ENCODE measurements around the gene XYLB. TPM values are rescaled to one million over a fixed set of nuclear protein-coding genes. Genes with fewer than 3 reads are reported as not detected.
"Not testable (repeated sequence)": the region's sequence is repeated elsewhere in the genome, so short reads cannot be mapped to it uniquely, and the experiment has no call there.

Gene XYLB
- 10 to 100 TPM in 2 of 4 donors, 1 to 10 TPM in 2; 7.2 to 14.4 (median 11.3) TPM for polyA plus RNA-seq (ENCODE audit: insufficient read length in 4 of 4)

- peak; percentile 59 to 69 (median 60) for DNase-seq (ENCODE audit: low read depth in 4 of 4, low spot score in 2 of 4)
Measured at GRCh38 chr3:38346587-38347410, at the start of gene XYLB. XYLB (plus strand) TSS chr3:38346785; CDS start chr3:38346869, 84 bp downstream.

GRCh38 chr3:38297053-38297452, 49.5 kb upstream of the XYLB start:
- DNase-seq (ENCODE audit: low read depth in 4 of 4, low spot score in 2 of 4), result not testable (repeated sequence)

- no peak for DNase-seq (ENCODE audit: low read depth in 4 of 4, low spot score in 2 of 4)
Measured at GRCh38 chr3:38297537-38297936, 49.0 kb upstream of the XYLB start.

GRCh38 chr3:38297947-38298711, 48.5 kb upstream of the XYLB start:
- DNase-seq (ENCODE audit: low read depth in 4 of 4, low spot score in 2 of 4), result no peak

GRCh38 chr3:38306941-38307340, 39.6 kb upstream of the XYLB start:
- DNase-seq (ENCODE audit: low read depth in 4 of 4, low spot score in 2 of 4), result no peak

- no peak for DNase-seq (ENCODE audit: low read depth in 4 of 4, low spot score in 2 of 4)
Measured at GRCh38 chr3:38307599-38307998, 39.0 kb upstream of the XYLB start.

GRCh38 chr3:38308456-38308855, 38.1 kb upstream of the XYLB start:
- DNase-seq (ENCODE audit: low read depth in 4 of 4, low spot score in 2 of 4), result no peak

GRCh38 chr3:38311476-38311875, 35.1 kb upstream of the XYLB start:
- no peak for DNase-seq (ENCODE audit: low read depth in 4 of 4, low spot score in 2 of 4)

GRCh38 chr3:38311941-38312340, 34.6 kb upstream of the XYLB start:
- no peak for DNase-seq (ENCODE audit: low read depth in 4 of 4, low spot score in 2 of 4)

- DNase-seq (ENCODE audit: low read depth in 4 of 4, low spot score in 2 of 4), result no peak
Measured at GRCh38 chr3:38312356-38312755, 34.2 kb upstream of the XYLB start.

- no peak for DNase-seq (ENCODE audit: low read depth in 4 of 4, low spot score in 2 of 4)
Measured at GRCh38 chr3:38313263-38313662, 33.3 kb upstream of the XYLB start.

GRCh38 chr3:38313695-38314094, 32.9 kb upstream of the XYLB start:
- no peak for DNase-seq (ENCODE audit: low read depth in 4 of 4, low spot score in 2 of 4)

- no peak for DNase-seq (ENCODE audit: low read depth in 4 of 4, low spot score in 2 of 4)
Measured at GRCh38 chr3:38314112-38314763, 32.3 kb upstream of the XYLB start.

- DNase-seq (ENCODE audit: low read depth in 4 of 4, low spot score in 2 of 4), result no peak
Measured at GRCh38 chr3:38314764-38315487, 31.7 kb upstream of the XYLB start.

GRCh38 chr3:38315488-38316230, 30.9 kb upstream of the XYLB start:
- DNase-seq (ENCODE audit: low read depth in 4 of 4, low spot score in 2 of 4), result no peak

GRCh38 chr3:38316356-38317191, 30.0 kb upstream of the XYLB start:
- DNase-seq (ENCODE audit: low read depth in 4 of 4, low spot score in 2 of 4), result no peak

- DNase-seq (ENCODE audit: low read depth in 4 of 4, low spot score in 2 of 4), result no peak
Measured at GRCh38 chr3:38317192-38317759, 29.3 kb upstream of the XYLB start.

- DNase-seq (ENCODE audit: low read depth in 4 of 4, low spot score in 2 of 4), result no peak
Measured at GRCh38 chr3:38318766-38319671, 27.6 kb upstream of the XYLB start.
